ENCODE data around the gene APOBEC3A.
"Not testable (repeated sequence)": the region's sequence is repeated elsewhere in the genome, so short reads cannot be mapped to it uniquely, and the experiment has no call there.

DNA sequence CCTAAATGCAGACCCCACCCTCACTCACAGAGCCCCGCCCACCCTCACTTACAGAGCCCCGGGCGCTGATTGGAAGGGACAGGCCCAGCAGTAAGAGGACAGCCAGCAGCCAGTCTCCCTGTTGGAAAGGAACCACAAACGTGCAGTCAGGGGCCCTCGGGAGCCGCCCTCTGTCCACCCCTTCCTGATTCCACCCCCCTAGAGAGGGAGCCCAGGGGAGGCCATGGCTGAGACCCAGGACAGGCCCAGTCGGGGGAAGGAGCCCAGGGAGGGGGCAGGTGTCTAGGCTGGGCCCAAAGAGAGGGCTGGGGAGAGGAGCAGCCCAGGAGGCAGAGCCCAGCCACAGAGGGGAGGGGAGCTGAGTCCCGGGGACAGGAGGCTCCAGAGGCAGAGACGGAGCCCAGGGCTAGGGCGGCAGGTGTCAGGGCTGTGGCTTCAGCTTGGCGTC, 5.9 kb downstream of the APOBEC3A start:
- TF ChIP-seq, protein P1, sequence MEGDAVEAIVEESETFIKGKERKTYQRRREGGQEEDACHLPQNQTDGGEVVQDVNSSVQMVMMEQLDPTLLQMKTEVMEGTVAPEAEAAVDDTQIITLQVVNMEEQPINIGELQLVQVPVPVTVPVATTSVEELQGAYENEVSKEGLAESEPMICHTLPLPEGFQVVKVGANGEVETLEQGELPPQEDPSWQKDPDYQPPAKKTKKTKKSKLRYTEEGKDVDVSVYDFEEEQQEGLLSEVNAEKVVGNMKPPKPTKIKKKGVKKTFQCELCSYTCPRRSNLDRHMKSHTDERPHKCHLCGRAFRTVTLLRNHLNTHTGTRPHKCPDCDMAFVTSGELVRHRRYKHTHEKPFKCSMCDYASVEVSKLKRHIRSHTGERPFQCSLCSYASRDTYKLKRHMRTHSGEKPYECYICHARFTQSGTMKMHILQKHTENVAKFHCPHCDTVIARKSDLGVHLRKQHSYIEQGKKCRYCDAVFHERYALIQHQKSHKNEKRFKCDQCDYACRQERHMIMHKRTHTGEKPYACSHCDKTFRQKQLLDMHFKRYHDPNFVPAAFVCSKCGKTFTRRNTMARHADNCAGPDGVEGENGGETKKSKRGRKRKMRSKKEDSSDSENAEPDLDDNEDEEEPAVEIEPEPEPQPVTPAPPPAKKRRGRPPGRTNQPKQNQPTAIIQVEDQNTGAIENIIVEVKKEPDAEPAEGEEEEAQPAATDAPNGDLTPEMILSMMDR (IDR thresholded peaks at IDR 0.05), result not testable (repeated sequence)
- not testable (repeated sequence) for TF ChIP-seq POLR2AphosphoS5, POLR2A (IDR thresholded peaks at IDR 0.05)
